ENCODE measurements around the gene CLDN1.

DNA sequence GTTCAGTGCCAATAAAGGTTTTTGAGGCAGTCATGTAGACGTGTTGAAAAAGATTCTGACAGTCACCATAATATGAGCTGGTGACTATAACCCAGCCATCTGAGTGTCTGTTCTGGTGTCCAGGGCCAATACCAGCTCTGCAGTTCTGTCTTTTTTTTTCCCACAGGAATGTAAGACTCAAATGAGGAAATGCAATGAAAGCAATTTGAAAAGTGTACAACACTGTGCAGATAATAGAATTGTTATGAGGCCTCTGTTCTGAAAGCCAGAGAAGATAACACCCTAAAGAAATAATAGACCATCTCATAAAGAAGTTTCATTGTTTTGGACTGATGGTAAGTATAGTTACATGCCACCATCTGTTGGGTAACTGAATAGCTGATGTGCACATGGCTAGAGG is 57.1 kb downstream of the CLDN1 start:
- no peak for TF ChIP-seq CTCF (conservative IDR thresholded peaks at IDR 0.05 in 1 of 2, IDR thresholded peaks at IDR 0.05 in 1 of 2; ENCODE audit: low read depth in 1 of 2, low read length in 2 of 2)
- no peak for TF ChIP-seq EZH2 (IDR thresholded peaks at IDR 0.05; ENCODE audit: low read length, missing control alignments)

Measured in fibroblast of lung (primary cell).